HEK293 (cell line): ENCODE results near the gene ULBP3.
"Not testable (repeated sequence)": the region's sequence is repeated elsewhere in the genome, so short reads cannot be mapped to it uniquely, and the experiment has no call there.

Experiments used
- CTCF ChIA-PET: fragments of 350-600 bp; formaldehyde crosslinking; extraction: SDS; loops from one replicate; lab custom pipeline; 2021; ENCODE audit warnings: antibody characterized with exemption; lab: Yijun Ruan, JAX
- POLR2A ChIA-PET: fragments of 300-600 bp; formaldehyde crosslinking; extraction: SDS; loops from one replicate; lab custom pipeline; 2020; ENCODE audit warnings: antibody characterized with exemption, inconsistent platforms; lab: Yijun Ruan, JAX
- H3K27ac ChIP-seq: fragments of 200-500 bp; sonication (Bioruptor generic); 2 replicates; pipeline ENCODE4 v1.5.1; 2014; ENCODE audit warnings: low read depth, low read length, control low read depth, inconsistent platforms; ENCODE audit errors: extremely low read depth
- H3K36me3 ChIP-seq, 2 experiments: fragments of 200-500 bp in 1 of 2; sonication (Bioruptor generic) in 1 of 2; 1 replicate in 1 of 2; 2 replicates in 1 of 2; pipeline ENCODE4 v1.5.1; 2014 to 2017; ENCODE audit warnings: inconsistent platforms in 2 of 2, low read length in 2 of 2; ENCODE audit not compliant: control insufficient read depth in 2 of 2, insufficient read depth in 1 of 2
- H3K4me1 ChIP-seq: fragments of 200-500 bp; sonication (Bioruptor generic); 2 replicates; pipeline ENCODE4 v1.5.1; 2014; ENCODE audit warnings: mild to moderate bottlenecking, low read length, inconsistent platforms; ENCODE audit not compliant: control insufficient read depth, insufficient read depth
- H3K4me3 ChIP-seq: 2 replicates; pipeline ENCODE4 v1.5.1; 2011; ENCODE audit warnings: low read depth, mild to moderate bottlenecking, control low read depth, low read length, moderate library complexity
- H3K9me3 ChIP-seq: fragments of 200-500 bp; sonication (Bioruptor generic); 2 replicates; pipeline ENCODE4 v1.5.1; 2014; ENCODE audit warnings: low read depth, low read length, inconsistent platforms; ENCODE audit not compliant: control insufficient read depth, insufficient read depth
- FEZF1 ChIP-seq: fragments of 450-650 bp; formaldehyde crosslinking; IDR thresholded peaks from 2 replicates; pipeline ENCODE4 v1.5.1; 2016; ENCODE audit warnings: missing biosample characterization, missing genetic modification characterization
- SCRT2 ChIP-seq: fragments of 450-650 bp; formaldehyde crosslinking; IDR thresholded peaks from 2 replicates; pipeline ENCODE4 v1.5.1; 2016; ENCODE audit warnings: missing biosample characterization, missing genetic modification characterization
- SP3 ChIP-seq: fragments of 450-650 bp; formaldehyde crosslinking; IDR thresholded peaks from 2 replicates; pipeline ENCODE4 v1.5.1; 2016; ENCODE audit warnings: missing biosample characterization, missing genetic modification characterization
- SP7 ChIP-seq: fragments of 450-650 bp; formaldehyde crosslinking; IDR thresholded peaks from 2 replicates; pipeline ENCODE4 v1.5.1; 2016; ENCODE audit warnings: missing biosample characterization, missing genetic modification characterization
- ZBTB20 ChIP-seq: fragments of 450-650 bp; formaldehyde crosslinking; IDR thresholded peaks from 2 replicates; pipeline ENCODE4 v1.5.1; 2016; ENCODE audit warnings: missing biosample characterization, missing genetic modification characterization
- ZEB2 ChIP-seq: fragments of 450-650 bp; formaldehyde crosslinking; IDR thresholded peaks from 2 replicates; pipeline ENCODE4 v1.5.1; 2016; ENCODE audit warnings: missing biosample characterization, missing genetic modification characterization
- ZFHX2 ChIP-seq: fragments of 450-650 bp; formaldehyde crosslinking; conservative IDR thresholded peaks from 2 replicates; pipeline ENCODE4 v1.5.1; 2016; ENCODE audit warnings: missing biosample characterization, missing genetic modification characterization
- ZNF132 ChIP-seq: fragments of 450-650 bp; formaldehyde crosslinking; IDR thresholded peaks from 2 replicates; pipeline ENCODE4 v1.5.1; 2017; ENCODE audit warnings: missing biosample characterization, missing genetic modification characterization, borderline replicate concordance
- ZNF184 ChIP-seq: fragments of 450-650 bp; IDR thresholded peaks from 2 replicates; pipeline ENCODE4 v1.5.1; 2018; ENCODE audit warnings: missing biosample characterization, mild to moderate bottlenecking, missing genetic modification characterization
- ZNF292 ChIP-seq: fragments of 450-650 bp; formaldehyde crosslinking; IDR thresholded peaks from 2 replicates; pipeline ENCODE4 v1.5.1; 2016; ENCODE audit warnings: low read depth, missing biosample characterization, missing genetic modification characterization, borderline replicate concordance
- ZNF335 ChIP-seq: fragments of 450-650 bp; formaldehyde crosslinking; conservative IDR thresholded peaks from 2 replicates; pipeline ENCODE4 v1.5.1; 2016; ENCODE audit warnings: missing biosample characterization, missing genetic modification characterization
- ZNF341 ChIP-seq: fragments of 450-650 bp; formaldehyde crosslinking; IDR thresholded peaks from 2 replicates; pipeline ENCODE4; 2016; ENCODE audit warnings: low read depth, missing biosample characterization, missing genetic modification characterization
- ZNF366 ChIP-seq: fragments of 450-650 bp; formaldehyde crosslinking; conservative IDR thresholded peaks from 2 replicates; pipeline ENCODE4 v1.5.1; 2016; ENCODE audit warnings: missing biosample characterization, missing genetic modification characterization
- ZNF473 ChIP-seq: fragments of 450-650 bp; formaldehyde crosslinking; IDR thresholded peaks from 2 replicates; pipeline ENCODE4 v1.5.1; 2017; ENCODE audit warnings: missing biosample characterization, missing genetic modification characterization
- ZNF48 ChIP-seq: fragments of 450-650 bp; formaldehyde crosslinking; IDR thresholded peaks from 2 replicates; pipeline ENCODE4 v1.5.1; 2016; ENCODE audit warnings: missing biosample characterization, missing genetic modification characterization
- ZNF585B ChIP-seq: fragments of 450-650 bp; formaldehyde crosslinking; IDR thresholded peaks from 2 replicates; pipeline ENCODE4 v1.5.1; 2016; ENCODE audit warnings: missing biosample characterization, missing genetic modification characterization
- ZNF660 ChIP-seq: fragments of 450-650 bp; IDR thresholded peaks from 2 replicates; pipeline ENCODE4 v1.5.1; 2018; ENCODE audit warnings: missing biosample characterization, mild to moderate bottlenecking, missing genetic modification characterization
- ZNF707 ChIP-seq: fragments of 450-650 bp; formaldehyde crosslinking; IDR thresholded peaks from 2 replicates; pipeline ENCODE4 v1.5.1; 2016; ENCODE audit warnings: missing biosample characterization, missing genetic modification characterization
- TF ChIP-seq, protein P1 (sequence below): fragments of 450-650 bp; formaldehyde crosslinking; IDR thresholded peaks from 2 replicates; pipeline ENCODE4 v1.5.1; 2016; ENCODE audit warnings: missing biosample characterization, missing genetic modification characterization, borderline replicate concordance
- TF ChIP-seq, protein P2 (sequence below): fragments of 450-650 bp; formaldehyde crosslinking; IDR thresholded peaks from 2 replicates; pipeline ENCODE4 v1.5.1; 2016; ENCODE audit warnings: missing biosample characterization, missing genetic modification characterization
- TF ChIP-seq, protein P3 (sequence below): fragments of 450-650 bp; formaldehyde crosslinking; IDR thresholded peaks from 2 replicates; pipeline ENCODE4 v1.5.1; 2016; ENCODE audit warnings: missing biosample characterization, missing genetic modification characterization

The ULBP3 gene

DNA sequence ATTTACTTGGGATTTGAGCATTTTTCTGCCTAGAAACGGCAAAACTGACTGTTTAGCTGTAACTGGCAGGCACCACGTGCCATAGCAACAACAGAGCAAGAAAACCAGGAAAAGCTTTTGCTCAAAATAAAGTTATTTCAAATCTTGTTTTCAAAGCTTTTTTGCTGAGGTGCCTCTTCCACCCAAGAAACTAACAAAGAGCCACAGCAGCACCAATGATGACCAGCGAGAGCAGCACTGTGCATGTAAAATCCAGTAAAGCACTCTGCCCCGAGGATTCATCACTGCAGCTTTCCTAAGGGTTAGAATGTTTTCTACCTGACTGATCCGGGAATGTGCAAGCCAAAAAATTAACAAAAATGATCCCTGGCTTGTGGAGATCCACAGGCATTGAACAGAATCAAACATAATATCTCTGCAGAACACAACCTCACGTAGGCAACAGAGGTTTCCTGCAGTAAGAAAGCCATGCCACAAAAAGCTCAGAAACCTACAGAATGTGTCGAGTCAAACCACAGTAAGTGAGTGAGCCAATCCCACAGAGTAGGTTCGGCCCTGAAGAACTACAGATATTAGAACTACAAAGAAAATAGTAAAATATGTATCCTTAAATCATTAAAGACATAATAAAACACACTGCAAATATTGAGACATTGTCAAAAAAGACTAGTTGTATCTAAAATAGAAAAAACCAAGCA is 7.4 kb upstream of the ULBP3 start (continued):
- TF ChIP-seq ZFHX2 (tag by site-specific recombination): no peak
- TF ChIP-seq, protein P1, sequence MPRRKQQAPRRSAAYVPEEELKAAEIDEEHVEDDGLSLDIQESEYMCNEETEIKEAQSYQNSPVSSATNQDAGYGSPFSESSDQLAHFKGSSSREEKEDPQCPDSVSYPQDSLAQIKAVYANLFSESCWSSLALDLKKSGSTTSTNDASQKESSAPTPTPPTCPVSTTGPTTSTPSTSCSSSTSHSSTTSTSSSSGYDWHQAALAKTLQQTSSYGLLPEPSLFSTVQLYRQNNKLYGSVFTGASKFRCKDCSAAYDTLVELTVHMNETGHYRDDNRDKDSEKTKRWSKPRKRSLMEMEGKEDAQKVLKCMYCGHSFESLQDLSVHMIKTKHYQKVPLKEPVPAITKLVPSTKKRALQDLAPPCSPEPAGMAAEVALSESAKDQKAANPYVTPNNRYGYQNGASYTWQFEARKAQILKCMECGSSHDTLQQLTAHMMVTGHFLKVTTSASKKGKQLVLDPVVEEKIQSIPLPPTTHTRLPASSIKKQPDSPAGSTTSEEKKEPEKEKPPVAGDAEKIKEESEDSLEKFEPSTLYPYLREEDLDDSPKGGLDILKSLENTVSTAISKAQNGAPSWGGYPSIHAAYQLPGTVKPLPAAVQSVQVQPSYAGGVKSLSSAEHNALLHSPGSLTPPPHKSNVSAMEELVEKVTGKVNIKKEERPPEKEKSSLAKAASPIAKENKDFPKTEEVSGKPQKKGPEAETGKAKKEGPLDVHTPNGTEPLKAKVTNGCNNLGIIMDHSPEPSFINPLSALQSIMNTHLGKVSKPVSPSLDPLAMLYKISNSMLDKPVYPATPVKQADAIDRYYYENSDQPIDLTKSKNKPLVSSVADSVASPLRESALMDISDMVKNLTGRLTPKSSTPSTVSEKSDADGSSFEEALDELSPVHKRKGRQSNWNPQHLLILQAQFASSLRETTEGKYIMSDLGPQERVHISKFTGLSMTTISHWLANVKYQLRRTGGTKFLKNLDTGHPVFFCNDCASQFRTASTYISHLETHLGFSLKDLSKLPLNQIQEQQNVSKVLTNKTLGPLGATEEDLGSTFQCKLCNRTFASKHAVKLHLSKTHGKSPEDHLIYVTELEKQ: no peak
- TF ChIP-seq ZNF292: no peak
- TF ChIP-seq ZNF335 (tag by site-specific recombination): 0 out of 2 replicates have a peak, but pooled peaks have one; percentile 27
- no peak for TF ChIP-seq ZNF585B (tag by site-specific recombination)
- peak; percentile 65 for TF ChIP-seq ZBTB20 (tag by site-specific recombination)
- TF ChIP-seq ZNF48 (tag by site-specific recombination): no peak
- TF ChIP-seq ZNF366: no peak
- no peak for TF ChIP-seq SP3

DNA sequence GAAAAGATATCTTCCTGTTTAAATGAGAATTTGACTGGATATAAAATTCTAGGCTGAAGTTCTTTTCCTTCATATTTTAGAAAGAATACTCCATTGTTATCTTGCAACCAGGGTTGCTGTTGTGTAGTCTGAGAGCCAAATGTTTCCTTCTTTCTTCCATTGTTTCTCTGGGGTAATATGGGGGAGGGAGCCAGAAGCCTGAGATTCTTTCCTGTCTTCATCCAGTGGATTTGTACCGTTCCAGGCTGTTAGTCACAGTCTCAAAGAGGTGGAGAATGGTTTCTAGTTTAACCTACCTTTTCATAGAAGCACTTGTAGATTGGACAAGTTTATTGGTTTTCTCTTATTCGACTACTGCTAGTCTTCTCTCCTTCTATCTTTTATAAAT is 6.1 kb upstream of the ULBP3 start:
- CTCF ChIA-PET: interaction anchor here (0.6 to 1.7 kb wide), 8 partner anchors 9 to 262 kb away, joined by 3 to 9 read pairs (median 3); no protein-coding TSS in a partner anchor
- POLR2A ChIA-PET: no interaction called here
- H3K36me3 ChIP-seq: no peaks in the 10 kb centered on the region

DNA sequence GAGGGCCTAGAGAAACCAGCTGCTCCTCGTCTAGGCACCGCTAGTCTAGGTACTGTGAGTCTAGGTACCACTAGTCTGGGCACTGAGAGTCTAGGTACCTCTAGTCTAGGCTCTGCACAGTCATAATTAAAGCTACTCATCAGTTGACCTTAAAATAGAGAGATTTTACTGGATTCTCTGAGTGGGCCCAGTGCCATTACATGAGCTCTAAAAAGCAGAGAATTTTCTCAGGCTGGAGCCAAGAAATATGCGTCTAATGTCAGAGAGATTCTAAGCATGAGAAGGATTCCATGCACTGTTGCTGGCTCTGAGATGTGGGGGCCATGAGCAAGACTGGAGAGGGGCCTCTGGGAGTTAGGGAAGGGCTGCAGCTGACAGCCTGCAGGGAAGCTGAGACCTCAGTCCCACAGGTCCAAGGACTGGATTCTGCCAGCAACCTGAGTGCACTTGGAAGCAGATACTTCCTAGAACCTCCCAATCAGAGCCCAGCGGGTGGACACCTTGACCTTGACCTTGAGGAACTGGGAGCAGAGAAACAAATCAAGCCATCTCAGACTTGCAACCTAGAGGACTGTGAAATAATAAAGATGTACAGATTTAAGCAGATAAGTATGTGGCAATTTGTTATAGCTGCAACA is 5.6 kb upstream of the ULBP3 start:
- H3K27ac ChIP-seq, POLR2A ChIA-PET, H3K9me3 ChIP-seq, H3K4me3 ChIP-seq, H3K36me3 ChIP-seq: not testable (repeated sequence)
- CTCF ChIA-PET: interaction anchor here (0.6 to 1.7 kb wide), 9 partner anchors 8 to 620 kb away, joined by 3 to 6 read pairs (median 4); no protein-coding TSS in a partner anchor
- H3K4me1 ChIP-seq: peaks cover 19% of the 10 kb centered on the region

More for the DNA sequence above, 6.1 kb upstream of the ULBP3 start:
- no peak overlapping the region for H3K4me3 ChIP-seq
- H3K4me1 ChIP-seq: peaks cover 20% of the 10 kb centered on the region
- no peak overlapping the region for H3K27ac ChIP-seq
- TF ChIP-seq ZNF366: 0 out of 2 replicates have a peak, but pooled peaks have one; percentile 7
- TF ChIP-seq, protein P2, sequence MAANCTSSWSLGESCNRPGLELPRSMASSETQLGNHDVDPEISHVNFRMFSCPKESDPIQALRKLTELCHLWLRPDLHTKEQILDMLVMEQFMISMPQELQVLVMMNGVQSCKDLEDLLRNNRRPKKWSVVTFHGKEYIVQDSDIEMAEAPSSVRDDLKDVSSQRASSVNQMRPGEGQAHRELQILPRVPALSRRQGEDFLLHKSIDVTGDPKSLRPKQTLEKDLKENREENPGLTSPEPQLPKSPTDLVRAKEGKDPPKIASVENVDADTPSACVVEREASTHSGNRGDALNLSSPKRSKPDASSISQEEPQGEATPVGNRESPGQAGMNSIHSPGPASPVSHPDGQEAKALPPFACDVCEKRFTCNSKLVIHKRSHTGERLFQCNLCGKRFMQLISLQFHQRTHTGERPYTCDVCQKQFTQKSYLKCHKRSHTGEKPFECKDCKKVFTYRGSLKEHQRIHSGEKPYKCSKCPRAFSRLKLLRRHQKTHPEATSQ (tag by site-specific recombination): no peak
- no peaks in the 10 kb centered on the region for H3K9me3 ChIP-seq

DNA sequence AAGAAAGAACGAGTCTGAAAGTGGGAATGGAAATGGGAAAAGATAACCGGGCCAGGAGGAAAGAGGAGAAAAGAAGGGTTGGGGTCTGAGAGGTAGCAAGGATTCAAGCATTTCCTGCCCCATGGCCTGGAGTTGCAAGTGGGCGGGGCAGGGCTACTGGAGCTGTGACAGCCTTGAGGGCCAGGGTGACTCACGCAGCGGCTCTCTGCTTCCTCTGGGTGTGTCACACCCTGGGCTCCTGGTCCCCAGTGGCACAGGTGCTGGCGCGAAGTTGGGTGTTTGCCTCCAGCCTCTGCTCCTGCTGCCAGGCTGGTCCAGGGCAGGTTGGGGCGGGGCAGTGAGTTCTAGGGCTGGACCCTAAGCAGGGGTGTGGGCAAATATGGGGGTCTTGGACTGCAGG is 3.3 kb upstream of the ULBP3 start:
- H3K27ac ChIP-seq: no peak overlapping the region
- ChIA-PET CTCF (interaction anchor here (0.8 to 6.8 kb wide), 6 partner anchors 8 to 1258 kb away, joined by 3 to 57 read pairs (median 6); no protein-coding TSS in a partner anchor), POLR2A (no interaction called here)
- peaks cover 16% of the 10 kb centered on the region; the same call in 1 of the 2 replicates for H3K4me1 ChIP-seq
- H3K9me3 ChIP-seq: no peaks in the 10 kb centered on the region
- H3K4me3 ChIP-seq: no peak overlapping the region
- no peaks in the 10 kb centered on the region for H3K36me3 ChIP-seq
- TF ChIP-seq ZEB2 (tag by site-specific recombination): peak; percentile 38; the same call in 1 of the 2 replicates
- peak; percentile 47 for TF ChIP-seq SCRT2 (tag by site-specific recombination)
- TF ChIP-seq FEZF1 (tag by site-specific recombination): no peak
- no peak for TF ChIP-seq ZNF660
- TF ChIP-seq, protein P3, sequence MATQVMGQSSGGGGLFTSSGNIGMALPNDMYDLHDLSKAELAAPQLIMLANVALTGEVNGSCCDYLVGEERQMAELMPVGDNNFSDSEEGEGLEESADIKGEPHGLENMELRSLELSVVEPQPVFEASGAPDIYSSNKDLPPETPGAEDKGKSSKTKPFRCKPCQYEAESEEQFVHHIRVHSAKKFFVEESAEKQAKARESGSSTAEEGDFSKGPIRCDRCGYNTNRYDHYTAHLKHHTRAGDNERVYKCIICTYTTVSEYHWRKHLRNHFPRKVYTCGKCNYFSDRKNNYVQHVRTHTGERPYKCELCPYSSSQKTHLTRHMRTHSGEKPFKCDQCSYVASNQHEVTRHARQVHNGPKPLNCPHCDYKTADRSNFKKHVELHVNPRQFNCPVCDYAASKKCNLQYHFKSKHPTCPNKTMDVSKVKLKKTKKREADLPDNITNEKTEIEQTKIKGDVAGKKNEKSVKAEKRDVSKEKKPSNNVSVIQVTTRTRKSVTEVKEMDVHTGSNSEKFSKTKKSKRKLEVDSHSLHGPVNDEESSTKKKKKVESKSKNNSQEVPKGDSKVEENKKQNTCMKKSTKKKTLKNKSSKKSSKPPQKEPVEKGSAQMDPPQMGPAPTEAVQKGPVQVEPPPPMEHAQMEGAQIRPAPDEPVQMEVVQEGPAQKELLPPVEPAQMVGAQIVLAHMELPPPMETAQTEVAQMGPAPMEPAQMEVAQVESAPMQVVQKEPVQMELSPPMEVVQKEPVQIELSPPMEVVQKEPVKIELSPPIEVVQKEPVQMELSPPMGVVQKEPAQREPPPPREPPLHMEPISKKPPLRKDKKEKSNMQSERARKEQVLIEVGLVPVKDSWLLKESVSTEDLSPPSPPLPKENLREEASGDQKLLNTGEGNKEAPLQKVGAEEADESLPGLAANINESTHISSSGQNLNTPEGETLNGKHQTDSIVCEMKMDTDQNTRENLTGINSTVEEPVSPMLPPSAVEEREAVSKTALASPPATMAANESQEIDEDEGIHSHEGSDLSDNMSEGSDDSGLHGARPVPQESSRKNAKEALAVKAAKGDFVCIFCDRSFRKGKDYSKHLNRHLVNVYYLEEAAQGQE (tag by site-specific recombination): no peak
- no peak for TF ChIP-seq ZNF473 (tag by site-specific recombination)
- no peak for TF ChIP-seq ZNF341 (tag by site-specific recombination)
- peak; percentile 69 for TF ChIP-seq SP7 (tag by site-specific recombination)
- no peak for TF ChIP-seq ZNF707 (tag by site-specific recombination)
- TF ChIP-seq ZNF184 (tag by site-specific recombination): no peak
- TF ChIP-seq ZNF132 (tag by site-specific recombination): no peak
